HEK293 (cell line): Measurements from ENCODE around the gene ODAD3.

Experiments
- CTCF ChIA-PET: fragments of 350-600 bp; formaldehyde crosslinking; extraction: SDS; loops from one replicate; lab custom pipeline; 2021; ENCODE audit warnings: antibody characterized with exemption; lab: Yijun Ruan, JAX
- POLR2A ChIA-PET: fragments of 300-600 bp; formaldehyde crosslinking; extraction: SDS; loops from one replicate; lab custom pipeline; 2020; ENCODE audit warnings: antibody characterized with exemption, inconsistent platforms; lab: Yijun Ruan, JAX
- H3K27ac ChIP-seq: fragments of 200-500 bp; sonication (Bioruptor generic); 2 replicates; pipeline ENCODE4 v1.5.1; 2014; ENCODE audit warnings: low read depth, low read length, control low read depth, inconsistent platforms; ENCODE audit errors: extremely low read depth
- H3K36me3 ChIP-seq, 2 experiments: fragments of 200-500 bp in 1 of 2; sonication (Bioruptor generic) in 1 of 2; 1 replicate in 1 of 2; 2 replicates in 1 of 2; pipeline ENCODE4 v1.5.1; 2014 to 2017; ENCODE audit warnings: inconsistent platforms in 2 of 2, low read length in 2 of 2; ENCODE audit not compliant: control insufficient read depth in 2 of 2, insufficient read depth in 1 of 2
- H3K4me1 ChIP-seq: fragments of 200-500 bp; sonication (Bioruptor generic); 2 replicates; pipeline ENCODE4 v1.5.1; 2014; ENCODE audit warnings: mild to moderate bottlenecking, low read length, inconsistent platforms; ENCODE audit not compliant: control insufficient read depth, insufficient read depth
- H3K4me3 ChIP-seq: 2 replicates; pipeline ENCODE4 v1.5.1; 2011; ENCODE audit warnings: low read depth, mild to moderate bottlenecking, control low read depth, low read length, moderate library complexity
- H3K9me3 ChIP-seq: fragments of 200-500 bp; sonication (Bioruptor generic); 2 replicates; pipeline ENCODE4 v1.5.1; 2014; ENCODE audit warnings: low read depth, low read length, inconsistent platforms; ENCODE audit not compliant: control insufficient read depth, insufficient read depth
- GLI4 ChIP-seq: fragments of 450-650 bp; formaldehyde crosslinking; IDR thresholded peaks from 2 replicates; pipeline ENCODE4 v1.5.1; 2016; ENCODE audit warnings: missing biosample characterization, missing genetic modification characterization
- IKZF3 ChIP-seq: fragments of 450-650 bp; IDR thresholded peaks from 2 replicates; pipeline ENCODE4 v1.5.0; 2018; ENCODE audit warnings: missing biosample characterization, mild to moderate bottlenecking, missing genetic modification characterization, moderate library complexity
- KLF17 ChIP-seq: fragments of 450-650 bp; formaldehyde crosslinking; IDR thresholded peaks from 2 replicates; pipeline ENCODE4 v1.5.1; 2016; ENCODE audit warnings: missing biosample characterization, missing genetic modification characterization
- KLF8 ChIP-seq: fragments of 450-650 bp; formaldehyde crosslinking; IDR thresholded peaks from 2 replicates; pipeline ENCODE4 v1.5.1; 2016; ENCODE audit warnings: missing biosample characterization, missing genetic modification characterization
- PATZ1 ChIP-seq: fragments of 450-650 bp; formaldehyde crosslinking; IDR thresholded peaks from 2 replicates; pipeline ENCODE4 v1.5.1; 2016; ENCODE audit warnings: missing biosample characterization, missing genetic modification characterization
- ZBTB1 ChIP-seq: fragments of 450-650 bp; formaldehyde crosslinking; IDR thresholded peaks from 2 replicates; pipeline ENCODE4 v1.5.1; 2016; ENCODE audit warnings: missing biosample characterization, missing genetic modification characterization
- ZNF169 ChIP-seq: fragments of 450-650 bp; formaldehyde crosslinking; IDR thresholded peaks from 2 replicates; pipeline ENCODE4 v1.5.1; 2016; ENCODE audit warnings: missing biosample characterization, missing genetic modification characterization
- ZNF747 ChIP-seq: fragments of 450-650 bp; formaldehyde crosslinking; IDR thresholded peaks from 2 replicates; pipeline ENCODE4 v1.5.1; 2016; ENCODE audit warnings: missing biosample characterization, missing genetic modification characterization
- ZNF785 ChIP-seq: fragments of 450-650 bp; formaldehyde crosslinking; IDR thresholded peaks from 2 replicates; pipeline ENCODE4 v1.5.1; 2016; ENCODE audit warnings: missing biosample characterization, missing genetic modification characterization
- ZNF792 ChIP-seq: fragments of 450-650 bp; formaldehyde crosslinking; IDR thresholded peaks from 2 replicates; pipeline ENCODE4 v1.5.1; 2016; ENCODE audit warnings: missing biosample characterization, missing genetic modification characterization
- TF ChIP-seq, protein P1 (sequence below): fragments of 450-650 bp; formaldehyde crosslinking; IDR thresholded peaks from 2 replicates; pipeline ENCODE4 v1.5.1; 2016; ENCODE audit warnings: missing biosample characterization, missing genetic modification characterization
- TF ChIP-seq, protein P2 (sequence below): fragments of 450-650 bp; formaldehyde crosslinking; IDR thresholded peaks from 2 replicates; pipeline ENCODE4 v1.5.0; 2017; ENCODE audit warnings: missing biosample characterization, missing genetic modification characterization, borderline replicate concordance
- TF ChIP-seq, protein P3 (sequence below): fragments of 450-650 bp; formaldehyde crosslinking; IDR thresholded peaks from 2 replicates; pipeline ENCODE4 v1.5.1; 2016; ENCODE audit warnings: missing biosample characterization, missing genetic modification characterization

Gene ODAD3

GRCh38 chr19:11452620-11453310, 17.8 kb upstream of the ODAD3 start (continued):
- TF ChIP-seq, protein P1, sequence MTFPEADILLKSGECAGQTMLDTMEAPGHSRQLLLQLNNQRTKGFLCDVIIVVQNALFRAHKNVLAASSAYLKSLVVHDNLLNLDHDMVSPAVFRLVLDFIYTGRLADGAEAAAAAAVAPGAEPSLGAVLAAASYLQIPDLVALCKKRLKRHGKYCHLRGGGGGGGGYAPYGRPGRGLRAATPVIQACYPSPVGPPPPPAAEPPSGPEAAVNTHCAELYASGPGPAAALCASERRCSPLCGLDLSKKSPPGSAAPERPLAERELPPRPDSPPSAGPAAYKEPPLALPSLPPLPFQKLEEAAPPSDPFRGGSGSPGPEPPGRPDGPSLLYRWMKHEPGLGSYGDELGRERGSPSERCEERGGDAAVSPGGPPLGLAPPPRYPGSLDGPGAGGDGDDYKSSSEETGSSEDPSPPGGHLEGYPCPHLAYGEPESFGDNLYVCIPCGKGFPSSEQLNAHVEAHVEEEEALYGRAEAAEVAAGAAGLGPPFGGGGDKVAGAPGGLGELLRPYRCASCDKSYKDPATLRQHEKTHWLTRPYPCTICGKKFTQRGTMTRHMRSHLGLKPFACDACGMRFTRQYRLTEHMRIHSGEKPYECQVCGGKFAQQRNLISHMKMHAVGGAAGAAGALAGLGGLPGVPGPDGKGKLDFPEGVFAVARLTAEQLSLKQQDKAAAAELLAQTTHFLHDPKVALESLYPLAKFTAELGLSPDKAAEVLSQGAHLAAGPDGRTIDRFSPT (tag by site-specific recombination), result no peak

DNA sequence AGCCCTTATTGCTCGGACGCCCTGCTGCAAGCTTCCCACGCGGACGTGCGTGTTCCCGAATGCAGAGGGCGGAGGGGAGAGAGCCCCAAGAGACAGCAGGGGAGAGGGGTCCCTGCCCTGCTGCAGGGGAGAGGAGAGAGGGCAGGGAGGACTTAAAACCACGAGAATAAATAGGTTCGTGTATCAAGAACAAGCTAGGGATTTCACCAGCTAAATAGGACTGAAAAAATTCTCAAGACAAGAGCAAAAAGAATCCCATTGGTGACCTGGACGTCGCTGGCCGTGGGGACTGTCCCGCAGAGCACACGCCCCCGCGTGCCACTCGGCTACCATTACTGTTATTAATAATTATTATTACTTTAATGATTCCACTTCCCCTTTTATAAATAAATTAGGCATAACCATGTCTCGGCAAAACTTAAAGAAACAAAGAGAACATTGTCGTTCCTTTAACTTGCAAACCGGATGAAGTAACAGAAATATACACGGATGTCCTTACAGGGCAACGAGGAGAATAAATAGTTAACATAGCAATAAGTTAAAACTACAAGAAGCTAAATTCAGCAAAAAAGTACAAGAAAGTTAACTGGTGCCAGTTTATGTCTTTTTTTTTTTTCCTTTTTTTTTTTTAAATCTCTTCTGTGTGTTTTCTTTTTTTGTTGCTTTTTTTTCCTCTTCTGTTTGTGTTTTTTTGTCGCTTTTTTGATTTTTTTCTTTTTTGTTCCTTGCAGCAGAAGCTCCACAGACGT, 17.1 kb upstream of the ODAD3 start:
- CTCF ChIA-PET, result interaction anchor here (0.6 to 1.6 kb wide), 11 partner anchors 8 to 198 kb away, joined by 3 to 6 read pairs (median 4); partner anchors contain the start of gene RAB3D
- H3K4me3 ChIP-seq, result no peak overlapping the region

DNA sequence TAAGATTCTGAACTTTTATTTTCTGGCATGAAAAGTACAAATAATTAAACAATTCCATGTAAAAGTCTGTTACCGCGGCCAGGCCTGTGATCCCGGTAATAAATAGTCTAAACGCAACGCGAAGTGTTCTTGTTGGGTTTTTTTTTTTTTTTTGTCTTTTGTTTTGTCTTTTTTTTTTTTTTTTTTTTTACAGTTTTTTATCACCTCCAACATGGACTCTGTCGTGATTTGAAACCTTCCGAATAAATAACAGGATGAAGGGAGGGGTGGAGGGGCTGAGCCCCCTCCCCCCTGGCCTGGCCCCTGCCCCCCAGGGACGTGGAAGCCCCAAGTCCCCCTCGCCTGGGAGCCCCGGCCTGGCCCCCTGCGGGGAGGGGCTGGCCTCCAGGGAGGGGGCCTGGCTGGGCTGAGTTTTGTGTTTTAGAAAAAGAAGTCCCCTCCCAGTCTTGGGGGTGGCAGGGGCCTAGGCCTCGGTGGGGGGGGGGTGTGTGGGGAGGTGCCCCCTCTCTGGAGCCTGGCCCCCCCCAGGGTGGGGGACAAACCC, 16.5 kb upstream of the ODAD3 start:
- Histone ChIP-seq H3K4me3 (no peak overlapping the region), H3K4me1 (no peaks in the 10 kb centered on the region), H3K27ac (no peak overlapping the region), H3K36me3 (peaks cover 10 to 38% of the 10 kb centered on the region in 2 experiments; a peak in 2 of 3 replicates), H3K9me3 (no peaks in the 10 kb centered on the region)
- CTCF ChIA-PET, result interaction anchor here (0.5 to 1.5 kb wide), 4 partner anchors 8 to 197 kb away, joined by 3 to 16 read pairs (median 4); partner anchors contain the start of genes ODAD3 and PRKCSH
- POLR2A ChIA-PET, result interaction anchor here (1.1 to 1.2 kb wide), 2 partner anchors 38 to 77 kb away, joined by 3 read pairs; partner anchors contain the start of gene SWSAP1
- TF ChIP-seq KLF8 (tag by site-specific recombination), result no peak
- no peak for TF ChIP-seq KLF17
- no peak for TF ChIP-seq ZBTB1 (tag by site-specific recombination)
- TF ChIP-seq, protein P2, sequence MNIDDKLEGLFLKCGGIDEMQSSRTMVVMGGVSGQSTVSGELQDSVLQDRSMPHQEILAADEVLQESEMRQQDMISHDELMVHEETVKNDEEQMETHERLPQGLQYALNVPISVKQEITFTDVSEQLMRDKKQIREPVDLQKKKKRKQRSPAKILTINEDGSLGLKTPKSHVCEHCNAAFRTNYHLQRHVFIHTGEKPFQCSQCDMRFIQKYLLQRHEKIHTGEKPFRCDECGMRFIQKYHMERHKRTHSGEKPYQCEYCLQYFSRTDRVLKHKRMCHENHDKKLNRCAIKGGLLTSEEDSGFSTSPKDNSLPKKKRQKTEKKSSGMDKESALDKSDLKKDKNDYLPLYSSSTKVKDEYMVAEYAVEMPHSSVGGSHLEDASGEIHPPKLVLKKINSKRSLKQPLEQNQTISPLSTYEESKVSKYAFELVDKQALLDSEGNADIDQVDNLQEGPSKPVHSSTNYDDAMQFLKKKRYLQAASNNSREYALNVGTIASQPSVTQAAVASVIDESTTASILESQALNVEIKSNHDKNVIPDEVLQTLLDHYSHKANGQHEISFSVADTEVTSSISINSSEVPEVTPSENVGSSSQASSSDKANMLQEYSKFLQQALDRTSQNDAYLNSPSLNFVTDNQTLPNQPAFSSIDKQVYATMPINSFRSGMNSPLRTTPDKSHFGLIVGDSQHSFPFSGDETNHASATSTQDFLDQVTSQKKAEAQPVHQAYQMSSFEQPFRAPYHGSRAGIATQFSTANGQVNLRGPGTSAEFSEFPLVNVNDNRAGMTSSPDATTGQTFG (tag by site-specific recombination), result no peak
- TF ChIP-seq, protein P3, sequence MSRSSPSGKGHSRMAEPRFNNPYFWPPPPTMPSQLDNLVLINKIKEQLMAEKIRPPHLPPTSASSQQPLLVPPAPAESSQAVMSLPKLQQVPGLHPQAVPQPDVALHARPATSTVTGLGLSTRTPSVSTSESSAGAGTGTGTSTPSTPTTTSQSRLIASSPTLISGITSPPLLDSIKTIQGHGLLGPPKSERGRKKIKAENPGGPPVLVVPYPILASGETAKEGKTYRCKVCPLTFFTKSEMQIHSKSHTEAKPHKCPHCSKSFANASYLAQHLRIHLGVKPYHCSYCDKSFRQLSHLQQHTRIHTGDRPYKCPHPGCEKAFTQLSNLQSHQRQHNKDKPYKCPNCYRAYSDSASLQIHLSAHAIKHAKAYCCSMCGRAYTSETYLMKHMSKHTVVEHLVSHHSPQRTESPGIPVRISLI (tag by site-specific recombination), result peak; percentile 53; the same call in 1 of the 2 replicates
- TF ChIP-seq ZNF785, result no peak
- TF ChIP-seq IKZF3, result no peak

More for the DNA sequence above, 17.1 kb upstream of the ODAD3 start:
- POLR2A ChIA-PET, result interaction anchor here (0.6 to 1.2 kb wide), 4 partner anchors 11 to 1061 kb away, joined by 3 to 5 read pairs (median 4); no protein-coding TSS in a partner anchor
- Histone ChIP-seq H3K36me3 (peaks cover 10 to 32% of the 10 kb centered on the region in 2 experiments; a peak in 2 of 3 replicates), H3K4me1 (no peaks in the 10 kb centered on the region)
- TF ChIP-seq, protein P3 (tag by site-specific recombination), result peak; percentile 90
- TF ChIP-seq ZNF747 (no peak), GLI4 (tag by site-specific recombination) (no peak), ZNF792 (tag by site-specific recombination) (no peak), ZNF169 (tag by site-specific recombination) (no peak), PATZ1 (0 out of 2 replicates have a peak, but pooled peaks have one; percentile 27)
- TF ChIP-seq, all 188 proteins: peak for 2
- H3K9me3 ChIP-seq, result no peaks in the 10 kb centered on the region
- H3K27ac ChIP-seq, result no peak overlapping the region
